OCI-LY1 (cell line): ENCODE measurements around the gene TMPRSS13.

ENCODE experiments used
- CTCF ChIP-seq: fragments of 200-600 bp; sonication (generic), shearing (Covaris generic); IDR thresholded peaks from 2 replicates; pipeline ENCODE4 v1.5.1; 2017; ENCODE audit warnings: mild to moderate bottlenecking, antibody characterized with exemption, low read length, moderate library complexity, mixed read lengths
- EZH2 ChIP-seq: fragments of 200-600 bp; sonication (generic), shearing (Covaris generic); IDR thresholded peaks from 2 replicates; pipeline ENCODE4 v1.8.0; 2017; ENCODE audit warnings: borderline replicate concordance, mixed run types, mild to moderate bottlenecking, antibody characterized with exemption, low read length, moderate library complexity, mixed read lengths

- TF ChIP-seq CTCF (no peak), EZH2 (no peak)
Measured at GRCh38 chr11:117966908-117967307, 37.7 kb upstream of the TMPRSS13 start.
